H1 (cell line): Measurements from ENCODE around the gene TBC1D16.

Experiments
- EGR1 ChIP-seq: IDR thresholded peaks from 2 replicates; pipeline ENCODE4 v1.6.1; 2011; ENCODE audit warnings: low read depth, low read length, borderline replicate concordance
- HDAC6 ChIP-seq: IDR thresholded peaks from one replicate; pipeline ENCODE4 v1.7.1; 2012; ENCODE audit warnings: low read depth, mild to moderate bottlenecking, inconsistent platforms, low read length, moderate library complexity
- POLR2AphosphoS5 ChIP-seq: IDR thresholded peaks from 2 replicates; pipeline ENCODE4 v1.6.1; 2011; ENCODE audit warnings: low read depth, low read length
- TF ChIP-seq, protein P1 (sequence below): IDR thresholded peaks from 2 replicates; pipeline ENCODE4 v1.6.1; 2012; ENCODE audit warnings: inconsistent platforms

DNA sequence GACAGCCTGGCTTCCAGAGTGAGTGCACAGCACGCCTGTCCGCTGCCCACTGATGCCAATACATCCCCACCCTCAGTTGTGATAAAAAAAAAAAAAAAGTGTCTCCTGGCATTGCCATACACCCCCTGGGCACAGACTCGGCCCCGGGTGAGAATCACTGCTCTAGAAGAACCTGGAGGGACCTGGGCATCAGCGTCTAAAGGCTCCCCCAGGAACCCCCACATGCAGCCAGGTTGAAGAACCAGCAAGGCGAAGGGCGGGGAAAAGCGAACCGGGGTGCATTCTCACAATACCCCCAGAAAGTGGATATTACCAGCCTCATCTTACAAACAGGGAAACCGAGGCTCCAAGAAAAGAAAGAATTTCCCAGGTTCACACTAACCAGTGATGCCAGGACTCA, 27.7 kb downstream of the TBC1D16 start:
- TF ChIP-seq HDAC6: no peak
- no peak for TF ChIP-seq POLR2AphosphoS5
- TF ChIP-seq, protein P1, sequence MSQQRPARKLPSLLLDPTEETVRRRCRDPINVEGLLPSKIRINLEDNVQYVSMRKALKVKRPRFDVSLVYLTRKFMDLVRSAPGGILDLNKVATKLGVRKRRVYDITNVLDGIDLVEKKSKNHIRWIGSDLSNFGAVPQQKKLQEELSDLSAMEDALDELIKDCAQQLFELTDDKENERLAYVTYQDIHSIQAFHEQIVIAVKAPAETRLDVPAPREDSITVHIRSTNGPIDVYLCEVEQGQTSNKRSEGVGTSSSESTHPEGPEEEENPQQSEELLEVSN: no peak
- no peak for TF ChIP-seq EGR1
